Mammary epithelial cell (primary cell): Measurements from ENCODE around the gene FRY.

Experiments
- EZH2 ChIP-seq: IDR thresholded peaks from 2 replicates; pipeline ENCODE4 v1.6.1; 2012; ENCODE audit warnings: low read length, inconsistent platforms, borderline replicate concordance
- TF ChIP-seq, protein P1 (sequence below), 2 donors: IDR thresholded peaks in 1 of 2; conservative IDR thresholded peaks in 1 of 2; 2 replicates each; pipeline ENCODE4 v1.5.1; 2011 to 2012; ENCODE audit warnings: inconsistent platforms in 2 of 2, low read length in 2 of 2, mild to moderate bottlenecking in 2 of 2, control low read depth in 1 of 2, low read depth in 1 of 2; ENCODE audit not compliant: insufficient read depth in 1 of 2; ENCODE audit errors: extremely low read depth in 1 of 2

DNA sequence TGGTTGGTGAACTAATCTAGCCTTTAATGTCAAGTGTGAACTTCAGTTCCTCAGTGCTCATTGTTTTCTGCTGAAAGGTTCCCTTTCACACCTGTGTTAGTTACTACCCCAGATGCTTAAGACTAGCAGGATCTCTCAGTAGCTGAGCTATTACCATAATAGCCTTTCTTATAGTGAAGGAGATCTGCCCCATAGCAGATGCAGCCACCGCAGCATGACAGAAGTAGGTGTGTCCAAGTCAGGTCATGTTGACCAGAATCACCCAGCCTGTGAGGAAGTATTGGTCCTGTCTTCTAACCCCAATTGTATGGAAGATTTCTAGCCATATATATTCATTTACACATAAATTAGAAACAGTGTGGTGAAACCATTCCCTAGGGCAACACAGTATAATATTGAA, 246.3 kb downstream of the FRY start:
- TF ChIP-seq, protein P1, sequence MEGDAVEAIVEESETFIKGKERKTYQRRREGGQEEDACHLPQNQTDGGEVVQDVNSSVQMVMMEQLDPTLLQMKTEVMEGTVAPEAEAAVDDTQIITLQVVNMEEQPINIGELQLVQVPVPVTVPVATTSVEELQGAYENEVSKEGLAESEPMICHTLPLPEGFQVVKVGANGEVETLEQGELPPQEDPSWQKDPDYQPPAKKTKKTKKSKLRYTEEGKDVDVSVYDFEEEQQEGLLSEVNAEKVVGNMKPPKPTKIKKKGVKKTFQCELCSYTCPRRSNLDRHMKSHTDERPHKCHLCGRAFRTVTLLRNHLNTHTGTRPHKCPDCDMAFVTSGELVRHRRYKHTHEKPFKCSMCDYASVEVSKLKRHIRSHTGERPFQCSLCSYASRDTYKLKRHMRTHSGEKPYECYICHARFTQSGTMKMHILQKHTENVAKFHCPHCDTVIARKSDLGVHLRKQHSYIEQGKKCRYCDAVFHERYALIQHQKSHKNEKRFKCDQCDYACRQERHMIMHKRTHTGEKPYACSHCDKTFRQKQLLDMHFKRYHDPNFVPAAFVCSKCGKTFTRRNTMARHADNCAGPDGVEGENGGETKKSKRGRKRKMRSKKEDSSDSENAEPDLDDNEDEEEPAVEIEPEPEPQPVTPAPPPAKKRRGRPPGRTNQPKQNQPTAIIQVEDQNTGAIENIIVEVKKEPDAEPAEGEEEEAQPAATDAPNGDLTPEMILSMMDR (conservative IDR thresholded peaks at IDR 0.05 in 1 of 2, IDR thresholded peaks at IDR 0.05 in 1 of 2; ENCODE audit: extremely low read depth in 1 of 2, insufficient read depth in 1 of 2, low read depth in 1 of 2, low read length in 2 of 2) = no peak
- TF ChIP-seq EZH2 = no peak
